ENCODE measurements around the gene GMDS.

Gene GMDS

DNA sequence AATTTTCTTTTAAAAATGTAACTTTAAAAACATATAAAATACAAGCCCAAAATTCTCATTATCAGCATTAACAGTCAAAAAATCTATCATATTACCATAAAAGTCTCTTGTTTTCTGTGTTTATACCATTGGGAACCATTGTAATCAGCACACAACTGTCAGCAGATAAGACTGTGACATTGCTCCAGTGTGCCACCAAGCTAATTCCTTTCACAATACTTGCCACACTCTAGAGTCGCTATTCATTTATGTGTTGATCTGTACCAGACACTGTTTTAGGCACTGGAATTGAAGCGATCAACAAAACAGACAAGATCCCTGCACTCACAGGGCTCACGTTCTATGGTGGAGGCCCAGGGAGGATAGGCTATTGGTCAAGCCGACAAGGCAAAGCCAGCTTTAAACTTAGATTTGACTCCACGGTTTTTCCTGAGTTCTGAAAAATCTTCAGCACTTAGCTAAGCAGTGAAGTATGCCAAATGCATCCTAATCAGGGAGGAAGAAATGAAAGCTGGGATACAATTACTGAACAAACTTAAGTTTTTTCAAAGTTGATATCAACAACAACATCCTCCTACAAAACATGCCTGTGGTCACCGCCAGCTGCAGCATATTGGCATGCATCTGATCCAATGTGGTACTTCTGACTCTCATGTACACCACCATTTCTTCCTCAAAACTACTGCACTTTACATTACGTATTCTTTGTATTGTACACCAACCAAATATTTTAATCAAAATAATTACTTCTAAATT lies 60.5 kb downstream of the GMDS start:
- FAIRE-seq (no peak), DNase-seq (ENCODE audit: extremely low spot score, insufficient read length, low read depth) (no peak)

DNA sequence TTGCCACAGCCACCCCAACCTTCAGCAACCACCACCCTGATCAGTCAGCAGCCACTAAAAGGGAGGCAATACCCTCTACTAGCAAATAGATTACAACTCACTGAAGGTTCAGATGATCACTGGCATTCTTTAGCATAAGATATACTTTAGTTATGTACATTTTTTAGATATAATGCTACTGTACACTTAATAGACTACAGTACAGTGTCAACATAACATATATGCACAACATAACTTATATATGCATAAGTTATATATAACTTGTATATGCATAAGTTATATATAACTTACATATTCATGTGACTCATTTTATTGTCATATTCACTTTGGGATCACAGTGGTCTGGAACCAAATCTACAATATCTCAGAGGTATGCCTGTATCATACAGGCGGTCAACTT lies 61.7 kb downstream of the GMDS start:
- FAIRE-seq, result no peak
- DNase-seq (ENCODE audit: extremely low spot score, insufficient read length, low read depth), result no peak

DNA sequence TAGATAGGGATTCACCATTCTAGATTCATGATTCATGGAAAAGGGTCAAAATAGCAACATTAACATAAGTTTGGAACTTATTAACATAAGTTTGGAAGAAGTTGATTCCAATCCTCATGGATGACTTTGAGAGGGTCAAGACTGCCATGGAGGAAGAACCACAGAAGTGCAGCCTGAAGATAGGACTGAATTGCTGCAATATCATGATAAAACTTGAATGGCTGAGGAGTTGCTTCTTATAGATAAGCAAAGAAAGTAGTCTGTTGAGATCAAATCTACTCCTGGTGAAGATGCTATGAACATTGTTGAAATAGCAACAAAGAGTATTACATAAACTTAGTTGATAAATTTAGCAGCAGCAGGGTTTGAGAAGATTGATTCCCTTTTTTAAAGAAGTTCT lies 62.2 kb downstream of the GMDS start:
- FAIRE-seq (no peak), DNase-seq (ENCODE audit: extremely low spot score, insufficient read length, low read depth) (no peak)

DNA sequence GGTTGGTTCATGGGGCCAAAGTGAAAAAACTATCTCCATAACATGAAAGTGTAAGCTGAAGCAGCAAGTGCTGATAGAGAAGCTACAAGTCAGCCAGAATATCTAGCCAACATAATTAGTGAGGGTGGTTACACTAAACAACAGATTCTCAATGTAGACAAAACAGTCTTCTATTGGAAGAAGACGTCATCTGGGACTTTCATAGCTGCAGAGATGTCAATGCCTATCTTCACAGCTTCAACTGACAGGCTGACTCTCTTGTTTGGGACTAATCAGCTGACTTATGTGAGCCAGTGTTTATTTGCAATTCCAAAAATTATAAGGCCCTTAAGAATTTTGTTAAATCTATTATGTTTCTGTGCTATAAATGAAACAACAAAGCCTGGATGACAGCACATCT lies 63.2 kb downstream of the GMDS start:
- FAIRE-seq (no peak), DNase-seq (ENCODE audit: extremely low spot score, insufficient read length, low read depth) (no peak)

DNA sequence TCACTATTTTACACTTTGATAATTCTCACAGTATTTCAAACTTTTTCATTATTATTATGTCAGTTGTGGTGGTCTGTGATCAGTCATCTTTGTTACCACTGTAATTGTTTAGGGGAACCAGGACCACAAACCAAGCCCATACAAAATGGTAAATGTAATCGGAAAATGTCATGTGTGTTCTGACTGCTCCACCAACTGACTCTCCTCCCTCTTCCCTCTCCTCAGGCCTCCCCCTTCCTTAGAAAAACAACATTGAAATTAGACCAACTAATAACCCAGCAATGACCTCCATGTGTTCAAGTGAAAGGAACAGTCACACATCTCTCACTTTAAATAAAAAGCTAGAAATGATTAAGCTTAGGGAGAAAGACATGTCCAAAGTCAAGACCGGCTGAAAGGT lies 63.8 kb downstream of the GMDS start:
- FAIRE-seq (no peak), DNase-seq (ENCODE audit: extremely low spot score, insufficient read length, low read depth) (no peak)

DNA sequence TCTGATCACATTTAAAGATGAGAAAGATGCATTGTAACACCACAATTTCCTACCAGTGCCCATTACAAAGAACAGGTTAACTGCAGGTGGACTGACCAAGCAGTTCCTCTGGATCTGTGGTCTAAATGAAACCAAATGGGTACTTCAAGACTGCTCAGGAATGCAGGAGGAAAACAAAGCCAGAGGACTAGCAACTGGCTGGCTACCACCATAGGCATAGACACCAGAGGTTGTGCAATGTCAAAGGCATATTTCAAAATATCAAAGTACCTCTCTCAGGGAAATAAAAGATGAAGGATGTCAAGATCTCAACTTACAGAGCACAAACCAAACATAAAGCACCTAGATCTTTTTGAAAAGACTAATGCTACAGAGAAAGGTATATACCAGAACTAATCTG lies 65.5 kb downstream of the GMDS start:
- DNase-seq (ENCODE audit: extremely low spot score, insufficient read length, low read depth) (no peak), FAIRE-seq (no peak)

DNA sequence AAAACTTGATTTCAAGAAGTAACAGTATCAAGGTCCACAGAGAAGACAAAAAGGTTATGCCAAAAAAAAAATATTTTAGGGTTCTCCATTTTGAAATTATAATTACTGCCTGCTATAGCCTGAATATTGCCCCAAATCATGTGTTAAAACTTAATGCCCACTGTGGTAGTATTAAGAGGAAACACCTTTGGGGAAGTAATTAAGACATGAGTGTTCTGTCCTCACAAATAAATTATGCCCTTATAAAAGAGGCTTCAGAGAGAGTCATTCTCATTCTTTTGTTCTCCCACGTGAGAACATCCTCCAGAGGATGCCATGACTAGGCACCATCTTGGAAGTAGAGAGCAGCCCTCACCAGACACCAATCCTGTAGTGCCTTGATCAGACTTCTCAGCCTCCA lies 66.2 kb downstream of the GMDS start:
- DNase-seq (ENCODE audit: extremely low spot score, insufficient read length, low read depth), result no peak
- FAIRE-seq, result no peak

DNA sequence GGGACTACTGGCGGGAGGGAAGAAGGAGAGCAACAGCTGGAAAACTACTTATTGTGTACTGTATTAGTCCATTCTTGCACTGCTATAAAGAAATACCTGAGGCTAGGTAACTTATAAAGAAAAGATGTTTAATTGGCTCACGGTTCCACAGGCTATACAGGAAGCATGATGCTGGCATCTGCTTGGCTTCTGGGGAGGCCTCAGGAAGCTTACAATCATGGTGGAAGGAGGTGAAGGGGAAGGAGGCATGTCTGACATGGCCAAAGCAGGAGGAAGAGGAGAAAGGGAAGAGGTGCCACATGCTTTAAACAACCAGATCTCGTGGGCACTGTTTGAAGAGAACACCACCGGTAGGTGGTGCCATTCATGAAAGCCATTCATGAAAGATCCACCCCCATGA lies 67.3 kb downstream of the GMDS start:
- FAIRE-seq (no peak), DNase-seq (ENCODE audit: extremely low spot score, insufficient read length, low read depth) (no peak)

DNA sequence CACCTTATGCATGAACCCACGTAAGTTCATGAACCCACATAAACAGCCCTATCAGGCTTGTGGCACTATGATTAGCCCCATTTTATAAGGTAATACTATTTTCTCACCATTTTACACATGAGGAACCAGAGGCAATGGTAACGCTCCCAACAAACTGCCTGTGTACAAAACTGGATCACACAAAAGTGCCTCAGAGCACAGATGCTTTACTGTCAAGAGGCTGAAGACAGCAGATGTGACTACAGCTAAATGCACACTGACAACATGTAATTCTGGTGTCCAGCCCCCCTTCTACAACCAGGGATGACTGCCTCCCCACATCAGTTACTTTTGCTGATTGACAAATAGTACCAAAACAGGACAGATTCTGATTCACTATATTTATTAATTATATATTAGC lies 69.6 kb downstream of the GMDS start:
- FAIRE-seq (no peak), DNase-seq (ENCODE audit: extremely low spot score, insufficient read length, low read depth) (no peak)

DNA sequence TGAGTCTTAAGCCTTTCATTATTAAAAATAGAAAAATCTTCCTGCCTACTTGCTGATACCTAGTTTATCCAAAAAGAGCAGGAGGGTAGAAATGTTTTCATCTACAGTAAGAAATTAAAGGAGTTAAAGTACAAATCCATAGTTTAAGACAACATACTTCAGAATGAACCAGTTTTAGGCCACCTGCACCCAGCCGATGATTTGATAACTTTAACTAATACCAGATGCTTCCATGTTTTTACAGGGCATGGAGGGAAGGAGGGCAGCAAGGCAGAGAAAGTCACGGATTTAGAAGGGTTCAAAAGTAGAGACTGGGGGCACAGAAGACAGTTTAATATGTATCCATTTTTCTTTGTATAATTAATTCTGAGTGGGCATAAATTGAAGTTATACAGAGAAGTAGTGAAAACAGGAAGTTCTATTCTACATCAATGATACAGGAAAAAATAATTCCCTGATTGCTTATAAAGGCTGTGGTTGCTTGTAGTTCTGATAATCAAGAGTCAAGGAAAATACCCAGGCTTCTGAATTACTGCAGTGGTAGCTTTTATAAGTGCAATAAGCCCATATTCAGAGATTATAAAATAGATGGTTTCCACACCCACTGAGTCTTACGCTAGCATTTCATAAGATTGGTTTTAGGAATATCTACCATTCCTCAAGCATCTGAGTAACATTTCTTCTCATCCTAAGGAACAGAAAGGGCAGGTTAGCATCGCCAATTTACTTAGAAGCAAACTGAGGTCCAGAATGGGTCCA lies 72.0 kb downstream of the GMDS start:
- FAIRE-seq (no peak), DNase-seq (ENCODE audit: extremely low spot score, insufficient read length, low read depth) (no peak)

DNA sequence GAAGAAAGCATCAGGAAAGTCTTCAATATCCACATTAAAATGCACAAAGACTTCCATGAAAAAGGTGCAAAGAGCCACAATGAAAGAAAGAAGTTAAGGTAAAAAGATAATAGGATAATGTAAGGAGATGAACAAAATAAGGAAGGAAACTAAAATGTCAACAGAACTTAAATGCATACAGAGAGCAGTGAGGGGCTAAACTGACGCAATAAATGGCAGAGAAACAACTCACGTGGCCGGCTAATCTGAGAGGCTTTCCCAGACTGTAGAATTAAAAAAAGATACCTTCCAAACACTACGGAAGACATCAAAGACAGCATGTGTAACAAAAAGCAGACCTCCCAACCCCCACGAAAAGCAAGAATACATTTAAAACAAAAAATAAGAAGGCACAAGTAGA lies 73.7 kb downstream of the GMDS start:
- no peak for DNase-seq (ENCODE audit: extremely low spot score, insufficient read length, low read depth)
- no peak for FAIRE-seq

DNA sequence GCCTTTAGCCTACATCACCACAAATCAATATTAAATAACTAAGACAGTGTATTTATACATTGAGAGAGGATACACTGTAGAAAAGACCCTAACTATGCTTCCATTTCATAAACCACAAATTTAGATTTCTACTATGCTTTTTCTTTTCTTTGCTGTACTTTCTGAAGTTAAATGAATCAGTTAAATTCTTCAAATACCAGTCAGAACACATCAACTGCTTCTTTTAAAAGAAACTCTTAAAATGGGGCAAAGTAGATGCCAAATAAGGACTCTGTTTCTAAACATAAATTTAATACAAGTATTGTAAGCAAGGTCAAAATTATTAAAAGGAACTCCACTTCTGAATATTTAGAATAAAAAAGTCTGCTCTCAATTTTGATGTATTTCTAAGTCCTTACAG lies 76.9 kb downstream of the GMDS start:
- FAIRE-seq, result no peak
- DNase-seq (ENCODE audit: extremely low spot score, insufficient read length, low read depth), result no peak

DNA sequence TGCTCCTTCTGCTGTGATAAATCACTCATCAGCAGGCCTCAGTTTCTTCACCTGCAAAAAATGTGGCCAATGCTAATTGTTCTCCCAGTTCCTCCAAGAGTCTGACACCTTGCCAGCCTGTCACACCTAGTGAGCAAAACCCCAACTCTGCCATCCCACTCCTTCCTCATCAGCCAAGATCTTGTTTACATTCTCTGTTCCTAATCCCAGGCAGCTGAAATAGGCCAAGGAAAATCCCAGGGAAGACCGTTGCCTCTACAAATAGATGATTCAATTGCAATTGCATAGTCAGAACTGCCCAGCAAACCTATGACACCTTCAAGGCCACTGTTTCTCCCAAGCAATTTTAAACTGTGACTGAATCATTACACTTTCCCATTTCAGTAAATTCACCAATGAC lies 78.7 kb downstream of the GMDS start:
- DNase-seq (ENCODE audit: extremely low spot score, insufficient read length, low read depth), result no peak

DNA sequence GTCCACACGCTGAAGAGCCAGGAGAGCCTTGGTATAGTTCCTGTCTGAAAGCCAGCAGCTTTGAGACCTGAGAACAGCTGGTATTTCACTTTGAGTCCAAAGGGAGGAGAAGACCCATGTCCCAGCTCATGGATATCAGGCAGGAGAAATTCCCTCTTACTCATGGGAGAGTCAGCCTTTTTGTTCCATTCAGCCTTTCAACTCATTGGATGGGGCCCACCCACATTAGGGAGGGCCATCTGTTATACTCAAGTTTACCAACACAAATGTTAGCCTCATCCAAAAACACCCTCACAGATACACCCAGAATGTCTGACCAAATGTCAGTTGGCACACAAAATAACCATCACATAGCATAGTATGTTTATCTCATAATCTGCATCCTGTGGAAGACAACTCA lies 80.1 kb downstream of the GMDS start:
- FAIRE-seq (no peak), DNase-seq (ENCODE audit: extremely low spot score, insufficient read length, low read depth) (no peak)

More for the DNA sequence above, 78.7 kb downstream of the GMDS start:
- FAIRE-seq, result no peak

DNA sequence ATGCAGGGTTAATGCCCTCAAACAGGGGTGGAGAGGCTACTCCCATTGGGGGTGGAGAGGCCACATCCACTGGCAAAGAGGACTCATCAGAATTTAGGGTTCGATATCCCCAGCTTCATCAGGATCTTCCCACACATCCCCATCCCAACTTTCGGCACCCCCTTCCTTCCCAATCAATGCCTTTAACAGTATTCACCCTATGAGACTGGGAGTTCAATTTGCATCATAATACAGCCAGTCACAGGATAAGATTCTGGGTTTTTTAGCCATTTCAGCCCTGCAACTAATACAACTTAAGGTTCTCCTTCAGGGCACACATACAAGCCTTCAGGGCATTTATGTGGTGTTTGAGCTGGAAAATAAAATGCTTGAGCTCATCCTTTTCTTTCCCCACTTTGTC lies 80.9 kb downstream of the GMDS start:
- no peak for FAIRE-seq
- no peak for DNase-seq (ENCODE audit: extremely low spot score, insufficient read length, low read depth)

DNA sequence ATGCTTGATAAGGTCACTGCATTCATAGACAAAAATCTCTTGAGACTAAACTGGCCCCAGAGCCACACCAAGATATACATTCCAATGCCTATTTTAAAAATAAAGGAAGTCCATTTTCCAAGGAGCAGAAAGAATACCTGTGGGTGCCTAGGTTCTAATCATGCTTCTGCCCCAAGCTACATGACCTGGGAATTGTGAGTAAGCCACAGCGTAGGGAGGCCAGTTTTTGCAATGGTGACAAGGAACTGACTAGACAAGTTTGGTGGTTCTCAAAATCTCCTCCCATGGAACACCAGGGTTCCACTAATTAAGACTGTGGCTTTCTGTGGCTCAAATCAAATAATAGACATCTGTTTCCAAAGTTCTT lies 83.3 kb downstream of the GMDS start:
- DNase-seq (ENCODE audit: extremely low spot score, insufficient read length, low read depth), result no peak
- no peak for FAIRE-seq

DNA sequence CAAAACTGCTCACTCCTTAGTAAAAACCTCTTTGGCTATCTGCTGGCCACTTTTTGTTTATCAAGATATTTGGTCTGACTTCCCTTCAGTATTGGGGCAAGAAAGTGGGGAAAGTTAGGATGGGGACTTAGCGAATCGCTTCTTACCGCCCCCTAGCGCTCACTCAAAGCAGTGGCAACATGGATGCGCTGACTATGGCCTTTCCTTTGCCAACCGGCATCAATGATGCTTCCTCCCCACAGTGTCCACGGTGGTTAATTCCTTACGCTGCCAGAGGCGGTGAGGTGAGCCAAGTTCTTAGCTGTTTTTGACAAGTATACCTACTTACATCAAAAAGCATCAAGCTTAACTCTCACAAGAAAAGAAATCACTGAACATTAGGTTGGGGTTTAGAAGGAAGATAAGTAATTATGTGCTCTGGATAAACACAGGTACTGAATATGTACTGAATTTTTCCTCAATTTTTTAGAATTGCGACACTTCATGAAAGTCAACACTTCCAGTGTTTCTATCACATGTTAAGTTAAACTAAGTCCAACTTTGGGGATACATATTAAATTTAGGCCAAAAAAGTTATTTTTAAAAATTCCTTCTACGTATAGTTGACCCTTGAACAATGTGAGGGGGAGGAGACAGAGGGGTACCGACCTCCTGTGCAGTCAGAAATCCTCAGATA lies 86.7 kb downstream of the GMDS start:
- DNase-seq (ENCODE audit: extremely low spot score, insufficient read length, low read depth) (no peak), FAIRE-seq (no peak)

DNA sequence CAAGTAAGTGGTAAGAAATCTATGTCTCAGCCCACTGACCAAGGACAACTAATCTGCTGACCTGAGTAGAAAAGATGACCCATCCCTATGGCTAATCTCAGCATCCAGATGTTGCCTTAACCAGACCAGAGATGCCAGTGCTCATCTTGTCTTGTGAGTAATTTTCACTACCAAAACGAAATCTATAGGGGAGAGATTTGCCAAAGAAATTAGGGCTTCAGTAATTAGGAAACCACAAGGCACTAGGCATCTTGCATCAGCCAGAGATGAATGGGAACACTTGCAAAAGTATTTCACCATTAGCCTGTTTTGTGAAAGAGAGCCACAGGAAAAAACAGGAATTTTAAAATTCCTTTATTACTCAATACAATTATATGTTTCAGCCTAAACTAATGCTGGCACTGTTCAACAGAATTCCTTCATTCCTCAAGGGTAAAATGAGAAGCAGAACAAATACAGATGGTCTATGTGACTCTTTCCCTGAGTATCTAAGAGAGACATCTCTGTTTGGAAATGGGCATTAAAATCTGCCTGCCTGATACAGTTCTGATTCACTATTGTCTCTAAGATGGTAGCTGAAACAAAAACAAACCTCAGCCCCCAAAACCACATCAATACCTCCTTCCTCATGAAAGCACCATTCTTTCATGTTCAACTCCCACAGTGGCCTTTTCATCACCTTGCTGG lies 87.8 kb downstream of the GMDS start:
- no peak for DNase-seq (ENCODE audit: extremely low spot score, insufficient read length, low read depth)
- FAIRE-seq, result no peak

DNA sequence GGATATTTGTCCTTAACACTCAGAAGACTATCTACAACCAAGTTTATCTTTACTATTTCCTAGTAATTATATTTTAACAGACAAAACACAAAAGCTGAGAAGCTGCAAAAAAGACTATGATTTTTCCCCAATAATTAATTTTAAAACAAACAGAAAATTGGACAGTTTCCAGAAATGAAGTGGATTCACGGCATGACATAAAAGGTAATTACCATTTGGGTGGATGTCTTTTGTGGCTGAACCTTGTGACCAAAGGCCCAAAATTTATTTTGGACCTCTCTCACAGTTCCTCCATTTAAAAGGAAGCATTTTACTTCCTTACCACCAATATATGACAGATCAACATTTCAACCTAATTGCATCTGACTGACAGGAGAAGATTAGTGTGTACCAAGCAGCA lies 90.2 kb downstream of the GMDS start:
- DNase-seq (ENCODE audit: extremely low spot score, insufficient read length, low read depth) (no peak), FAIRE-seq (no peak)

DNA sequence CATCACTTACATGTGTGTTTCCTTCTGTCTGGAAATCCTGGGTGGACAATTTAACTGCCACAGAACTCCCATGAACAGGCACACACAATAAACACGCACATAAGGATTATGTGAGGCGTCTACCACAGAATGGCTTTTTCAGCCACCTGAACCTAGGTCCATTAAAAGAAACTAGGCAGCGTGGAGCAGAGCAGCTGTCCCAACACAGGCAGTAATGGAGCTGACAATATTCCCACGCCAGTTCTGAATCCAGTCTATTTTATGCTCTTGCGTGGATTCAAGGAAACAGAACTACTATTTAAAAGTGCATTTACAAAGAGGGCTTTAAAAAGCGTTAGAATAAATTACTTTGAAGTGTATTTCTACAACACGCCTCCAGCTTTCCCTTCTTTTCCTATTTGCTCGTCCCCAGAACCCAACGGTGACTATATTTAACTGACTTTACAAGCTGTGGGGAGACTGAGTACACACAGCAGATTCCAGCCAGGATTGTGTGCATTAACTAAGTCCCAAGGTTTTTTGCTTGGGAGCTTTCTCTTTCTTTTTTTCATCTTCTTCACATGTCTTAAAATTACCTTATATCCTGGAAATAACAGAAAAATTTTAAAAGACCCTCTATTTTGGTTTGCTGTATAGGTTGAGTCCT lies 95.9 kb downstream of the GMDS start:
- FAIRE-seq (no peak), DNase-seq (ENCODE audit: extremely low spot score, insufficient read length, low read depth) (no peak)
